Cerebellar cortex (tissue), 1 donor: ENCODE measurements around the gene BDKRB2.

Experiments used
- DNase-seq: peaks from one replicate; pipeline ENCODE4 v3.0.0-alpha.2; 2015; ENCODE audit warnings: low spot score

BDKRB2 gene

DNA sequence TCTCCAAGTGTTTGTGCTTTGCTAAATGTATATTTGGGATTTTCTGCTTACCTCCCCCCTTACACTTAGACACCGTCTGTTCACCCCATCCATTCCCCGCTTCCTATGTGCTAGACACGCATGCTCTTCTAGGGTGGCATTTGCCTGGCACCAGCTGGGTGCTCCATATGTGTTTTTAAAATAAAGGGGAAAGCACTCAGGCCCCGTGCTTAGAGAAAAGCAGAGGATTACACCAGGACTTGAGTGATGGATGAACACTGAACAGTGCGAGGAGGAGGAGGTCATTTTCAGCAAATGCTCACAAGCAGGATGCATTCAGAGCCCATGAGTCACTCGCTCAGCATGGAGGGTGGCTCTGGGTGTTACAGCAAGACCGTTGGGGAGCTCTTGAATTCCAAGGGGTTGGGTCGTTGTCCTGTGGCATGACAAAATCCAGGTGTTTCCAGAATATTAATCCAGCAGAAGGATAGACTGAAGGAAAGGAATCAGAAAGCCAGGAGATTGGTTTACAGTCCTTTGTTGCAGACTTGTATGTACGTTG lies 48.4 kb downstream of the BDKRB2 start:
- no peak for DNase-seq

DNA sequence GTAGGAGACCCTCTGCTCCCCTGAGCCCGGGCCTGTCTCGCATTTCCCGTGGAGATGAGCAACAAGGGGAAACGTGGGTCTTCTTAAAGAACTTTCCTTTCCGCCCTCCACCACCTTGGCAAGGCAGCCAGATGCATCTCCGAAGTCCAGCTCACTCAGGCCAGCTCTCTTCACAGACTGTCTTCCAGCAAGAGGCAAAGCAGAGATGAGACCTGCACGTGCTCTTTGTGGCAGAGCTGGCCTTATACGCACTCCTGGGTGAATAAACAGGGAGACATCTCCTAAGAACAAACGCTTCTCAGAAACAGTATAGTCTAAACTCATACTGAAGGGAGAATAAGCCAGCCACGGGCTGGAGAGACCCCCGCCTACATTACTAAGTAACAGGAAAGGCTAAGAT lies 50.0 kb downstream of the BDKRB2 start:
- no peak for DNase-seq

DNA sequence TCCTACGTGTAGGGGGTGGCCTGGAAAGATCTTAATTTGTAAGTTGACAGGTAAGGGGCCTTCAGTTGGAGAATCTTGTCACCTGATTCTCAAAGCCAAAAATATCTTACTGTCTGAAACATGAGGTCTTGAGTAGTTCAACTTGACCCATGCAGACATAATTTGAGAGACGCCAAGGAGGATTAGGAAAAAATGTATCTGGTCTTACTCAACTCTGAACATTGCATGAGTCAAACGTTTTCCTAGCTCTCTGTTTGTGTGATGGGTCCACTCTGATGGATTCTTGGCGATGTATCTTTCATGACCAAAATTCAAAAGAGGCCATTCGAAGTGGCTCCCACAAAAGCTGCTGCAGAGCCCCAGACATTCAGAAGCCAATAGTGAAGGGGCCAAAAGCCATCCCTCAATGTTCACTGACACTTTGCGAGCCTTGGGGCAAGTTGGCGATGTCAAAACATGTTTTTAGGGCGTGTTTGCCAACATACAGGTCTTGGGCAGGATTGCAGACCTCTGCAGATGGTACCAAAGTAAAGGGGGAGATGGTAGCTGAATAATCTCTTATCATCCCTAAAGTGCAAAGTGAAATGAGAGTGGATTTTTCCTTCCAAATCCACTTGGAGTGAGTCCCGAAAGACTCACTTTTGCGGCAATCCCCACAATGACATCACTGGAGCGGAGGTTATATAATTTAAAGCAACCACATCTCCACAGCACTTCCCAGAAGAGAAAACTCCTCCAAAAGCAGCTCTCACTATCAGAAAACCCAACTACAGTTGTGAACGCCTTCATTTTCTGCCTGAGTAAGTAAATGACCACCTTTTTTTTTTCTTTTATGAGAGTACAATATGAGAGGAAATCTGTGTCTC lies 51.1 kb downstream of the BDKRB2 start, which contains the start of gene BDKRB1:
Gene BDKRB1, plus strand, starts transcription at position 710 of the 866 bp plus-strand sequence. CDS start 7,473 bp downstream, outside the sequence.
- DNase-seq, result no peak

DNA sequence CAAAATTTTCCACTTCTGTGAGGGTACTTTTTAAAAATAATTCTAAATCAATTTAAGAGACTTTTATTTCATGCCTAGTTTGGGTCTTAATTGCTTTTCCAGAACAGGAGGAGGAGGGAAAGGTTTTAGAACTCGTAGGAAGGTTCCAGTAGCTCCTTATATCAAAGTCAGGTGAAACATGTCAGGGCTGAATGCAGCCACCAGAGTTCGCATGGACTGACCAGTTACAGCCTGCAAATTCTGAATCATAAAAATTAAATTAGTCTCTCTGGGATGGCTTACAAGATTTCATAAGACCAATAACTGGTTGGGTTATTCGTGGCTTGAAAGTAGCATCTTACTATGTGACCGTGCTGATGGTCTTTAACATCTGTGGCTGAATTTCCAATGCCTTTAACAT lies 51.8 kb downstream of the BDKRB2 start:
- DNase-seq, result no peak

DNA sequence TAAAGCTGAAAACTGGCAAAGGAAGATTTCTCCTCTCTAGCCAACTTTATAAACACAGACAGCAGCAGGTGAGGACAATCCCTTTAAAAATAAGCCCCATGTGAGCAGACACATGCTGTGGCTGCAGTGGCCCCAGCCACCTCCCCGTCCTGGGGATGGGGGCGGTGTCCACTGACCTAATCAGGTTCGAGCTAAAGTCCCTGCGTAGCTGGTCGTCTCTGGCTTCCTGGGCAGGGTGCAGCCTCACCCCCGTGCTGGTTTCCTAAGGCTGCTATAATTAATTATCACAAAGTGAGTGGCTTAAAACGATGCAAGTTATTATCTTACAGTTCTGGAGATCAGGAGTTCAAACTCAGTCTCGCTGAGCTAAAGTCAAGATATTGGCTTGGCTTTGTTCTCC lies 52.4 kb downstream of the BDKRB2 start:
- no peak for DNase-seq

DNA sequence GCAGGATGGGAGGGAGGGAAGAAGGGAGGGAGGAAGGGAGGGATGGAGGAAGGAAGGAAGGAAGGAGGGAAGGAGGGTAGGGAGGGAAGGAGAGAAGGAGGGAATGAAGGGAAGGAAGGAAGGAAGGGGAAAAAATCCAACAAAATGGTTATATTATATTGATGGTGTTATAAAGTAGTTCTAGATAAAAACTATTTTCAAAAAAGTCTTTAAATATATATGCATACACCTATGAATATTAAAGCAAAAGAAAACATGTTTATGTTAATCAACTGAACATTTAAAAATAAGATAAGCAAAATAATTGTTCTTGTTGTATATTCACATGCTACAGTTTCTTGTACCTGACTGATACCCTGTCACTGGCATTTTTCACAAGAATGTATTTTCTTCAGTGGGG lies 53.3 kb downstream of the BDKRB2 start:
- no peak for DNase-seq

DNA sequence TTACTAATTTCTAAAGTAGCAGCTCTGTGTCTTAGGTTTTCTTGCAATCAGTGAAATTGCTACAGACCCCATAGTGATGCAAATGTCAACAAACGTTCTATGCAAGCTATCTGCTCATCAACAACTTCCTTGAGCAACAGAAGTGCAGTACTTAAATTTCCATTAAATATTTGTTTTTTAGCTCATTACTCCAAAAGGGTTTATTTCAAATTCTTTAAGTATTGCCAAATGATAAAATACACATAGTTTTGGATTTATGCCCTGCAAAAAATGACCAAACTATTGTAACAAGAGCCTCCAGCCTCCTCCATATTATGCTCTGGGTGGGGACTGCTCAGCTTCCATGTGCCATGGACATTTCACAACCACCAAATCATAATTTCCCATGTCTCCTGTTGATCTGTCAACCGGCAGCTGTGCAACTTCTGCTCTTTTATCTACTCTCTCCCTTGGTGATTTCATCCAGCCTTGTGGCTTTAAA lies 55.7 kb downstream of the BDKRB2 start:
- DNase-seq, result no peak

DNA sequence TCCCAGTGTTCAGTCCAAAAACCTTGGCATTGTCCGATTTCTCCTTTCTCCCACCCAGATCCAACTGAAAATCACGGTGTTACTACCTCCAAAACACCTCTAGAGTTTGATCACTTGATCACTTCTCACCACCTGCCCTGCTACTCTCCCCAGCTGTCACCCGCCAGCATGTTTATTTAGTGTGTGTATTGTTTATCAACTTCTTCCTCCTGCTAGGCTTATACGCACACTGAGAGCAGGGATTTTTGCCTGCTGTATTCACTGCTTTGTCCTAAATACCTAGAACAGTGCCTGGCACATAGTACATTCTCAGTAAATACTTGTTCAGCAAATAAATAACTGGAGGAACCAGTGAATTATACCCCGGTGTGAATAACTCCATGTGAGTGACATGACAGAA lies 56.4 kb downstream of the BDKRB2 start:
- no peak for DNase-seq

DNA sequence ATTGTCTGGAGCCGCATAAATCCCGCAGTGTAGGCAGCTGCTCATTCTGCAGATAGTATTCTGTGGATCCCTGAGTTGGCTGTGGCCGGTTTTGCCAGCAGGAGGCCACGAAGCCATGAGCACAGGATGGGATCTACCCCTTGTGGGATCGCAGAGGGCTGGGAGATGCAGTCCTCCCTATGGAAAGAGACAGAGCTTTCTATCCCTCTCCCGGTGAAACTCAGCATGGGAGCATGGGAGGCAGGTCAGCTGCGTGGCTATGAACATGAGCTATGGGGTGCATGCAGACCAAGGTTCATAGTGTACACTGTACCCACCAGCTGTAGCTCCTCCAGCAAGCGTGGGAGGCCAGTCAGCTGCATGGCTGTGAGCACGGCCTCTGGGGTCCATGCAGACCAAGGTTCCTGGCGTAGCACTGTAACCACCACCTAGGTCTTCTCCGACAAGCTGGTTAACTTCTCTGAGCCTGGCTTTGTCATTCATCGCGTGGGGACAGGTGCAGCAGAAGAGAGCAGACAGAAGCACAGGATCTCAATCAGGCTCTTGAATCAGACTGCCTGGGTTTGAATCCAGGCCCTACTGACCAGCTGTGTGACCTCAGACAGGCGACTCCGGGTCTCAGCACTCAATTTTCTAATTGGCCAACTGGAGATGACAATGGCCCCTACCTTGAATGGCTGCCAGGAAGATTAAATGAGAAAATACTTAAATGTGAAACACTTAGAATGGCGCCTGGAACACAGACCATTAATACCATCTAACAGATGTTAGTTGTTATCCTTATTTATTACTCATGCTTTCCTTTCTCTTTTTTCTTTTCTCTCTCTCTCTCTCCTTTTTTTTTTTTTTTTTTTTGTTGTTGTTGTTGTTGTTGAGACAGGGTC lies 57.4 kb downstream of the BDKRB2 start:
- no peak for DNase-seq

DNA sequence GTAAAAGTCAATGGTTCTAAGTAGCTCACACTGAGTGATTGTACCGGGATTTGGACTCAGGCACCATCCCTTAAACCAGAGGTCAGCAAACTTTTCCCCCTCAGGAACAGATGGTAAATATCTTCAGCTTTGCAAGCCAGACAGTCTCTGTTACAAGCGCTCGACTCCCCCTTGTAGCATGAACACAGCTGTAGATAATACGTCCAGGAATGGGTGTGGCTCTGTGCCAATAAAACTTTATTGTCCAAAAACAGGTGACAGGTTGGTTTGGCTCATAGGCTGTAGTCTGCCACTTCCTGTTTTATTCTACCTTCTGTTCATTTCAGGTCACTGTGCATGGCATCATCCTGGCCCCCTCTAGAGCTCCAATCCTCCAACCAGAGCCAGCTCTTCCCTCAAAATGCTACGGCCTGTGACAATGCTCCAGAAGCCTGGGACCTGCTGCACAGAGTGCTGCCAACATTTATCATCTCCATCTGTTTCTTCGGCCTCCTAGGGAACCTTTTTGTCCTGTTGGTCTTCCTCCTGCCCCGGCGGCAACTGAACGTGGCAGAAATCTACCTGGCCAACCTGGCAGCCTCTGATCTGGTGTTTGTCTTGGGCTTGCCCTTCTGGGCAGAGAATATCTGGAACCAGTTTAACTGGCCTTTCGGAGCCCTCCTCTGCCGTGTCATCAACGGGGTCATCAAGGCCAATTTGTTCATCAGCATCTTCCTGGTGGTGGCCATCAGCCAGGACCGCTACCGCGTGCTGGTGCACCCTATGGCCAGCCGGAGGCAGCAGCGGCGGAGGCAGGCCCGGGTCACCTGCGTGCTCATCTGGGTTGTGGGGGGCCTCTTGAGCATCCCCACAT lies 58.9 kb downstream of the BDKRB2 start:
- peak; percentile 89 for DNase-seq

DNA sequence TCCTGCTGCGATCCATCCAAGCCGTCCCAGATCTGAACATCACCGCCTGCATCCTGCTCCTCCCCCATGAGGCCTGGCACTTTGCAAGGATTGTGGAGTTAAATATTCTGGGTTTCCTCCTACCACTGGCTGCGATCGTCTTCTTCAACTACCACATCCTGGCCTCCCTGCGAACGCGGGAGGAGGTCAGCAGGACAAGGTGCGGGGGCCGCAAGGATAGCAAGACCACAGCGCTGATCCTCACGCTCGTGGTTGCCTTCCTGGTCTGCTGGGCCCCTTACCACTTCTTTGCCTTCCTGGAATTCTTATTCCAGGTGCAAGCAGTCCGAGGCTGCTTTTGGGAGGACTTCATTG lies 59.5 kb downstream of the BDKRB2 start:
- DNase-seq, result no peak

DNA sequence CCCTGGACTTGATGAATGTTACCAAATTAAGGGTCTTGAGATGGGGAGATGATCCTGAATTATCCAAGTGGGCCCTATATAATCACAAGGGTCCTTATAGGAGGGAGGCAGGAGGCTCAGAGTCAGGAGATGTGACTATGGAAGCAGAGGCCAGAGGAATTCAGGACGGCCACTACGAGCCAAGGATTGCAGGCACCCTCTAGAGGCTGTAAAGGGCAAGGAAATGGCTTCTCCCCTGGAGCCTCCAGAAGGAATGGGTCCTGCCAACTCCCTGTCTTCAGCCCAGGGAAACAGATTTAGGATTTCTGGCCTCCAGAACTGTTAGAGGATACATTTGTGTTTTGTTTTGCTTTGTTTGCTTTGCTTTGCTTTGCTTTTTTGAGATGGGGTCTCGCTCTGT lies 60.2 kb downstream of the BDKRB2 start:
- DNase-seq, result peak; percentile 22

DNA sequence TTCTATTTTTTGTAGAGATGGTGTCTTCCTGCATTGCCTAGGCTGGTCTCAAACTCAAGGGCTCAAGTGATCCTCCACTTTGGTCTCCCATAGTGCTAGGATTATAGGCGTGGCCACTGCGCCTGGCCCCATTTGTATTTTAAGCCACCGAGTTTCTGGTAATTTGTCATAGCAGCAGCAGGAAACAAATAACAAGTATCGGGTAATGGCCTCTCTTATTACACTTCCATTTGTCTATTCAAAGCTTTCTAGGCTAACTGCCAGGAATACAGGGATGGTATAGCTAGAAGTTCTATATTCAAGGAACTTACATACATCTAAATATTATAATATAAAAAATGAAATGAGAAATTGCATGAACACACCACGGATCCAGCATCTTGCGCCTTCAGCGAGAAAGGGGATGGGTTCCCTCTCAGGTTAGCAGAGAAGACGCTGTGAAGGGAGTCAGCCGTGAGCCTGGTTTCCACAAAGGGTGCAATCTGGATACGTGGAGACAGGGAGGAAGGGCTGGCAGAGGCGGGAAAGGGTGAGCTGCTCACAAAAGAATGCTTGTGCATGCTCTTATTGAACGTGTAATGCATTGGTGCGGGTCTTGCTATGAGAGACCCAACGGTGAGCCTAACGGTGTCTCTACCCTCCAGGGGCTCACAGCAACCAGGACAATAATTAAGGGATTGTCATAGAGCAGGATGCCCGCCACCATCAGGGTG lies 60.9 kb downstream of the BDKRB2 start:
- DNase-seq, result no peak

DNA sequence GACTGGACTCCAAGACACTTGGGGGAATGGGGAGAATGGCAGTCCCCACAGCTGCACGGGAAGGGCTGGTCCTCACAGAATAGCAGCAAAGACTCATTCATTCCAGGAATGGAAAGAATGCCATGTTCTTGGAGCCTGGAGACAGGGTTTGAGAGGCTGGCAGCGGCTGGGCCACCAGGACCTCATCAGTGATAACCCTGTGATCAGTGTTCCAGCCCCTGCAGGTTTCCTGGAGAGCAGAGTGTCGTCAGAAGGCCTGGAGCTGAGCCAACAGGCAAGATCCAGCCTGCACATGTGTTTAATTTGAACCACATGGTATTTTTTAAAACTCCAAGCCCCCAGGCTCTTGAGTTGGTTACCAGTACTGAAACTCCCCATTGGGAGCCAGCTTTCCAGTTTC lies 62.7 kb downstream of the BDKRB2 start:
- no peak for DNase-seq

DNA sequence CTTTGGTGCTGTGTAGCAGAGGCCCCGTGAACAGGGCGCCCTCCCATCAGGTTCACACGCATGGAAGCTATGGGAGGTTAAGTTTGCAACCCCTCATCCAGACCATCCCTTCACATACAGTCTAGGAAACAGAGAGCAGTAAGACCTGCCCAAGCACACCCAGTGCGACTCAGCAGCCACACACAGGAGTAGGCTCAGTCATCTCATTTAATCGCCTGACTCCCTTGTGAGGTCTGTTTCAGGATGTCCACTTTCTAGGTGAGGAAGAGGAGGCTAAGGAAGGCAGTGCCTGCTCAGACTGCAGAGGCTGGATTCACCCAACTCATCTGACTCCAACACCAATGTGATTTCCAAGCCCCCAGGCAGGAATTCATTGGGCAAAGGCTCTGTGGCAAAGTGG lies 63.3 kb downstream of the BDKRB2 start:
- no peak for DNase-seq

DNA sequence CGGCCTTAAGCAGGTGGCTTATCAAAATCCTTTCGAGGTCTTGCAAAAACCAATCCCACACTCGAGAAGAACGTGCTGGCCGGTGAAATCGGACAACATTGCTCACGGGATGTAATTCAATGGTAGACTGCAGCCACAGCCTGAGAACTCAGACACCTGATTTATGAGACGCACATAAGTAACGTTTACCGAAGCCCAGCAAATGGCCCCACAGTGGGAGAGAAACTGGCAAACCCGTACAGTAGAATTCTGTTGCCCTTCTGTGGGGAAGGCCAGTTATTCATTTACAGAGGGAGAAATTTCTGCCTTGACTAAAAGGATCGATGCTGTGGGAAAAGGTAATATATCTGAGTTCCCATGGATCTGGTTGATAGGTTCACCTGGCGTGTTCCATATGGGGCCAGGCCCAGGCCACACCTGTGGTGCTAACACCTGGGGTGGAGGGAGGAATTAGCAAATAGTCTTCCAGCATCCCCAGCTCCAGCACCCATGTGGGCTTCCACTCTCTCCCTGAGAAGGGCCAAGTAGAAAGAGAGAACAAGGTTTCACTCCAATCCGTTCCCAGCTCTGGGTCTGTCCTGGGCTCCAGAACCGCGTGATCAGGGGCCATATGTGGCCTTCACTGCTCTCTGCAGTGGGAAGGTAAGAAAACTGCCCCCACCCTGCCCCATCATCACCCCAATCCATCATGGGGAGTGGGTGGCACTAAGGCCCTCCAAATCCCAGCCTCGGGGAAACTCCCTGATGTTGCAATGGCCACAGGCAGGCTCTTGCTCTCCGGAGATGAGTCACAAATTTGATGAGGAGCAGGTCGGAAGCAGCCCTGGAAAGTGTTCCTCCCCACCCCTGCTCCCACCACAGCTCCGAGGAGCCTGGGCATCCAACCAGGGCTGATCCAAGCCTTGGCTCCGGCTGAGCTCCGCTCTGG lies 64.1 kb downstream of the BDKRB2 start:
- DNase-seq, result peak; percentile 29

DNA sequence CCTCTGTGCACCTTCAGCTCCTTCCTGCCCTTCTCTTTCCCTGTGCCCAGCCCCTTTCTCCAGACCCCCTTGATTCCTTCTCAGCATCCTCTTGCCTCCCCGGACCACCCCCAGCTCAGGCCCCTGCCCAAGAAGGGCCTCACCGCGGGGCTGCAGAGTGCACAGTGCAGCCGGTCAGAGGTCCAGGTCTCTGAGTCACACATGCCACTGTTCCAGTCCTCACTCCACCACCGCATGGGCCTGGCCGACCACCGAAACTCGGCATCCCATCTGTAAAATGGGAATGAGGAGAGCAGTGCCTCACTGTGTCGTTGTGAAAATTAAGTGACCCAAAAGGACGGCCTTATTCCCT lies 64.7 kb downstream of the BDKRB2 start:
- DNase-seq, result no peak

DNA sequence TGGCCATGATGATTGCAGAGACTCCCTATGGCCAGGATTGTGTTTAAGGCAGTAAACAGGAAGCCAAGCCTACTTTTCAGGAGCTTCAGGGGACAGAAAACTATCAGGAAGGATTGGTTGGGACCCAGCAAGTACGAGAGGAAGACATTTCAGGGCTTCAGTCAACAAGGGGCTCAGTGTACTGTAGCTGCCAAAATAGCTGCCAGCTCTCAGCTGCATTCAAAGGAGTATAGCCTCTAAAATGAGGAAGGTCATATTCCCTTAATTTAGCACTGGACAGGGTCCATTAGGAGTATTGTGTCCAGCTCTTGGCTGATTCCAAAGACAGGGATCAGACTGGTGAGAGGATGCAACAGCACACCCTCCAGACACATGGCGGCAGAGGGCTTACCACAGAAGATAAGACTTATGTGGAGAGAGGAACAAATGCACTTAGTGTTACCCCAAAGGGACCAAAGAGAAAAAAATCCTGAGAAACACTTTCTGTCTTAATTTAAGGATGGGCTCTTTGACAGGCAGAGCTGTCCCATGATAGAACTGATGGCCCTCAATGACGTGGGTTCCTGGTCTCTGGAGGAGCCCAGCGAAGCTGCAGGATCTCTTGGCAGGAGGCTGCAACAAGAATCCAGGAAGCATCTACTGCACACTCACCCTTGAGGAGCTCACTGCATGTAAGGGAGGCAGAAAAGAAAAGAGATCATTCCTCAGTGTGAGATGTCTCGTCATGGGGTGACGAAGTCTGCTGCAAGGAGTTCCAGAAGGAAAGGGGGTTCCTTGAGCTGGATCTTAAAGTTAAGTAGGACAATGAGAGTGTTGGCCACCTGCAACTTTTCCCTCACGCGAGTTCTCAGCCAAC lies 66.2 kb downstream of the BDKRB2 start:
- DNase-seq, result no peak

DNA sequence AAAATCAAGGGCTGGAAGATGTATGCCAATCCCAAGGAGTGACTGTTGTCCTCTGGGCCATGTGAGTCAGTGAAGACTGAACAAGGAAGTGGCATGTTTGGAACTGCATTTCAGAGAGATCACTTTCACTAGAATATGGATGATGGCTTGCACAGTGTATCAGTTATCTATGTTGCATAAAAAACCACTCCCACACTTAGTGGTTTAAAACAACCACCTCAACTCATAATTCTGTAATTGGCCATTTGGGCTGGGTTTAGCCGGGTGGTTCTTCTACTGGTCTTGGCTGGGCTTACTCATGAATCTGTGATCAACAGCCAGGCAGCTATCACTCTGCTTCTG lies 66.8 kb downstream of the BDKRB2 start:
- DNase-seq, result no peak
